GM19240 (cell line): ENCODE data around the gene MAP6.

Experiments
- DNase-seq: peaks from one replicate; pipeline ENCODE4 v3.0.0; 2011; ENCODE audit warnings: low spot score; ENCODE audit not compliant: insufficient read length

Gene MAP6

GRCh38 chr11:75571625-75572024 is 97.2 kb downstream of the MAP6 start:
- DNase-seq, result no peak

DNA sequence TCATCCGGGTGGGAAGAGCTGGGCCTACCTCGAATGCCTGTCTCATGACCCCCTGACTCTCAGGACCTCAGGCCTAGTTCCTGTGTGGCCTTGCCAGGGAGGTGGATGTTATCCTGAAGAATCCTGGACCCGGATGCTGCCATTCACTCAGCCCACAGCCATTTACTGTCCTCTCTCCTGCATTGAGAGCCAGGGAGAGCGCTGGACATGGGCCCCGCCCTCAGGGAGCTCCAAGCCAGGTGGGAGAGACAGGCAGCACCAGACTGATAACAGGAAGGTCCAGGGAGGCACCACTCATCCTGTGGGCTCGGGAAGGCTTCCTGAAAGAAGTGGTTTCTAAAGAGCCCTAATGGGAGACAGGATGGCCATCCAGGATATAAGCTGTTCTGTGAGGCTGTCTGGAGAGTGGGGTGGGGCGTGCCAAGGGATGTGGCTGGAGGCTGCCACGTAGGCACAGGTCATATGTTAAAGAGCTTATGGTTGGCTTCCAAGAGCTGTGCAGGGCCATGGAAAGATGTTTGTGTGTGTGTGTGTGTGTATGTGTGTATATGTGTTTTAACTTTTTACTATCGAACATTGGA is 98.2 kb downstream of the MAP6 start:
- DNase-seq, result no peak

DNA sequence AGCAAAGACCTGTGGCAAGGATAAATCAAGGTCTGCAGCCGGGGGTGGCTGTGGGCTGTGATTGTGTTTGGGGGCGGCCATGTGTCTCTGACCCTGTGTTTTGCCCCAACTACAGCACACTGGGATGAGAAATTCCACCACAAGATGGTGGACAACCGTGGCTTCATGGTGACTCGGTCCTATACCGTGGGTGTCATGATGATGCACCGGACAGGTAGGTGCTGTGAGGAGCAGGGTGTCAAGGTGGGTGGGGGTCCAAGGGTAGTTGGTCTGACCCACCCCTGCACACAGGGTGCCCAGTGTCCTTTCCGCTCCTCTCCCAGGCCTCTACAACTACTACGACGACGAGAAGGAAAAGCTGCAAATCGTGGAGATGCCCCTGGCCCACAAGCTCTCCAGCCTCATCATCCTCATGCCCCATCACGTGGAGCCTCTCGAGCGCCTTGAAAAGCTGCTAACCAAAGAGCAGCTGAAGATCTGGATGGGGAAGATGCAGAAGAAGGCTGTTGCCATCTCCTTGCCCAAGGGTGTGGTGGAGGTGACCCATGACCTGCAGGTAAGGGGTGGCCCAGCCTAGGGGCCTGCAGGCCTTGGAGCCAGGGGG is 100.1 kb downstream of the MAP6 start:
- DNase-seq, result no peak

DNA sequence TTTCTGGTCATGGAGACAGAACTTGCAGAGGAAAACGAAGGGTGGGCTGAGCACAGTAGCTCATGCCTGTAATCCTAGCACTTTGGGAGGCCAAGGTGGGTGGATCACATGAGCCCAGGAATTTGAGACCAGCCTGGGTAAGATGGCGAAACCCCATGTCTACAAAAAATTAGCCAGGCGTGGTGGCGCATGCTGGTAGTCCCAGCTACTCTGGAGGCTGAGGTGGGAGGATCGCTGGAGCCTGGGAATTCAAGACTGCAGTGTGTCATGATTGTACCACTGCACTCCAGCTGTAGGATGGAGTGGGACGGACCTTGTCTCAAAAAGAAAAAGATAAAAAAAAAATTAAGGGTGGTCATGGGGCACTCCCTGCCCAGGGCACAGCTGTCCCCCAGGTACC is 100.9 kb downstream of the MAP6 start:
- DNase-seq, result no peak

- DNase-seq, result no peak
Observed at GRCh38 chr11:75566763-75567279, 102.0 kb downstream of the MAP6 start.

GRCh38 chr11:75565916-75566762 is 102.7 kb downstream of the MAP6 start:
- no peak for DNase-seq

- DNase-seq, result no peak
Observed at GRCh38 chr11:75565221-75565814, 103.5 kb downstream of the MAP6 start.

DNA sequence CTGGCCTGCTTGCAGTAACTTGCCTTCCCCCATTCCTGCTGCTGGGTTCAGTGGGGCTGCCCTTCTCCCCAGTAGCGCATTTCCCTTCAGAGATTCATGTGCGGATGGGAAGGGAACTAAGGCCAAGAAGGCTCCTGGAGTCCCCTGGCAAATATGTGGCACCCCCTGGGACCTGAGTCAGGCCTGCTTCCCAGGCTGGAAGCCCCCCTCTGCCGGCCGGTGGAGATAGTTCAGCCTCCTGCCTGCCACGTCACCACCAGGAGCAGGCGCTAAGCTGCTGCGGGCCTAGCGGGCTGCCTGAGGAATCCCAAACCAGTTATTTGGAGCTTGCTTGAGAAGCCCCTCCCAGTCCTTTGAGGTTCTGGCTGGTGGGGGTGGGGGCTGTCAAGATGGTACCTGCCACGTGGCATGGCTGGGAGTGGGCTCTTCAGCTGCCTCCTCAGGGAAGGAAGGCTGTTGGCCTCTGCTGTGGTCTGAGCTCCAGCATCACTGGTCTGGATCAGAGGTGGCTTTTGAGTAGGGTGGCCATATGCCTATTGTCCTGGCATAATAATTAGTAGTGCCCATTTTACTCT is 104.8 kb downstream of the MAP6 start:
- no peak for DNase-seq

DNA sequence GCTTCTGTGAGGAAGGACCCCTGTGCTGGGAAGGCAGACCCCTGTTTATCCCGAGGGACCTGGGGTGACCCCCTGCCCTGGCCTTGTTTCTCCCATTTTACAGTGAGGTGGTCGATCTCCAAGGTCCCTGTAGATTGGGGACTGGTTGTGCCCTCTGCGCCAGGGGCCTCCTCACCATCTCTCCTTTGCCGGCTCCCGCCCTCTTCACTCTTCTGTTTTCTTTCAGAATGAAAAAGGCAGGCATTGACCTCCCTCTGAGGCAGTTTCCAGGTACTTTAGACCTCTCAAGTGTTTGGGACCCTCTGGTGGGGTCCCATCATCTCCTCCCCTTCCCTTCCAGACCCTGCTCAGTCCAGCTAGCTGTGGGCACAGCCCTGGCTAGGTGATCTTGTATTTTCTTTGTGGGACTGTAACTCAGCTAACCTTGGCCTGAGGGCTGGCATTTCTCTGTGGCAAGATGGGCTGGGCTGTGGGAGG is 105.3 kb downstream of the MAP6 start:
- DNase-seq, result no peak

DNA sequence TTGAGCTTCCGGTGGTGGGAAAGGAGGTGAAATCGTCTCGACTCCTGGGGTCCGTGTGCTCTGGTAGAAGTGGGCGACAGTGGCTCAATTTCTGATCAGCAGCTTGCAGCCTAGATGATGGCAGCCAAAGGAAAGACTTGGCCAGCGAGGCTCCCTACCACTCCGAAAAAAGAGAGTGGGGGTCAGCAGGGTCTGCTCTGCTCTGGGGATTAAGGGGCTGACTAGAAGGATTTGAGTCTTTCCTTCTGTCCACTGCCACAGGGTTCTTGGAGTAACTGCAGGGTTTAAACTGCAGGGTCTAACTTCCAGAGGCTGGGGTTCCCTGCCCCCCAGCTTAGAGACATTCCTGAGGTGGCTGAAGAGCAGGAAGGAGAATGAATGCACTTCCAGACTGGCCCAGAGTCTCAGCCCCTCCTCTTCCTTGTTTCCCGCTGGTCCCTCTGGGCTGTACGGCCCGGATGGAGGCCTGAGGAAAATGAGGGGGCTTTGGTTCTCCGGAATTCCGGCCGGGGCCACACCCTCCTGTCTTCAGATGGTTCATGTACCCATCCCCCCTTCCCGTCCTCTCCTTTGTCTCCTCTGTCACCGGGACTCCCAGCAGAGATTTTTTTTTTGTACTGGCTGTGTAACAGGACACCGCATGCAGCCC is 105.9 kb downstream of the MAP6 start:
- DNase-seq, result no peak

- peak; percentile 91 for DNase-seq
Observed at GRCh38 chr11:75562048-75562835, 106.6 kb downstream of the MAP6 start, which contains the start of gene SERPINH1. TSS of gene SERPINH1 (plus strand) at chr11:75562253. CDS start at chr11:75566350, 4,097 bp downstream.

- peak; percentile 55 for DNase-seq
Observed at GRCh38 chr11:75561426-75562047, 107.3 kb downstream of the MAP6 start.

- DNase-seq, result no peak
Observed at GRCh38 chr11:75560644-75561043, 108.2 kb downstream of the MAP6 start.

- no peak for DNase-seq
Observed at GRCh38 chr11:75558939-75559843, 109.6 kb downstream of the MAP6 start.

DNA sequence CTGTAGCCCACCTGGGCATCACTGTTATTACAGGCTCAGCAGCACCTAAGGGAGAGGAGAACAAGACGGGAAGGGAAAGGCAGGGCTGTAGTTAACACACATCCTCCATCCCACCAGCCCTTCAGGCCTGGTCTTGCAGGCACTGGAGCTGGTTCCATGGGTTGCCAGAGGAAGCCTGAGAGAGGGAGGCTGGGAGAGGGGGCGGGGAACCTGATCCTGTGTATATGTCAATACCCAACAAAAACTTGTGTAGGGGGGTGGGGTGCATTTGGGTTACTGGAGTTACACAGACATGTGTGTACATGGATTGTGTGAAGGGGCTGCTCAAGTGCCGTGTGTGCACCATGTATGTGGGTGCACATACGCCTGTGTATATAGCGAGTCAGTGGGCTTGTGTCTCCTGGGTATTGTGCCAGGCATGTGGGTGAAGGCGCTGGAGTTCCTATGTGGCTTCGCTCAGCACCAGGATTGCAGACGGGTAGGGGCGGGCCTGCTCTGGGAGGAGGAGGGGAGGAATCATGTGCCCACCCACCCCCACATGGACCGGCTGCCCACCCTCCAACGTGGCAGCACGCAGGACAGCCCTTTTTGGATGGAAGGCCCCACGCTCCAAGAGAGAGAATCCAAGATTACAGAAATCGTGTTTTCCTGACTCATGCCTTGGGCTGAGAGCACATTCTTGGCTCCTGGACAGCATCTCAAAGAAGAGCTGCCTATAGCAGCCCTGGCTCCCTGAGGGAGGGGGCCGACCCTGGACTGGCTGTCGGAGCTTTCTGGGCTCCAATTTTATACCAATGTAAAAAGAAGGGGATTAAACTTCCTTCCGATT is 111.0 kb downstream of the MAP6 start:
- DNase-seq, result no peak

DNA sequence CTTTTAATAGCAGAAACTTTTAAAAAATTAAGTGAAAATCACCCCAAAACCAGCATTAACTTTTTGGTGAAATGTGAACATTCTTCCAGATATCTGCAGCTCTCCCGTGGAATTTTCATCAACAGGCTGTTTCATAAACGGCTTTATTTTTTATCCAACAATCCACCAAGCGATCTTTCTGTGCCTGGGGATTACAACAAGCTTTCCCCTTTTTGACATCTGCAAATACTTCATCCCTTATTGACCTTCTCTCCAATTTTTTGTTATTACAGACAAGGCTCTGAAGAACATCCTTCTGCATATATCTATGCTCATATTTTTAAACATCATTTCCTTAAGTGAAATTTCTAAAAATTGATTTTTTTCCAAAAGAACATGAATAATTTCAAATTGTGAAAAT is 112.6 kb downstream of the MAP6 start:
- no peak for DNase-seq

DNA sequence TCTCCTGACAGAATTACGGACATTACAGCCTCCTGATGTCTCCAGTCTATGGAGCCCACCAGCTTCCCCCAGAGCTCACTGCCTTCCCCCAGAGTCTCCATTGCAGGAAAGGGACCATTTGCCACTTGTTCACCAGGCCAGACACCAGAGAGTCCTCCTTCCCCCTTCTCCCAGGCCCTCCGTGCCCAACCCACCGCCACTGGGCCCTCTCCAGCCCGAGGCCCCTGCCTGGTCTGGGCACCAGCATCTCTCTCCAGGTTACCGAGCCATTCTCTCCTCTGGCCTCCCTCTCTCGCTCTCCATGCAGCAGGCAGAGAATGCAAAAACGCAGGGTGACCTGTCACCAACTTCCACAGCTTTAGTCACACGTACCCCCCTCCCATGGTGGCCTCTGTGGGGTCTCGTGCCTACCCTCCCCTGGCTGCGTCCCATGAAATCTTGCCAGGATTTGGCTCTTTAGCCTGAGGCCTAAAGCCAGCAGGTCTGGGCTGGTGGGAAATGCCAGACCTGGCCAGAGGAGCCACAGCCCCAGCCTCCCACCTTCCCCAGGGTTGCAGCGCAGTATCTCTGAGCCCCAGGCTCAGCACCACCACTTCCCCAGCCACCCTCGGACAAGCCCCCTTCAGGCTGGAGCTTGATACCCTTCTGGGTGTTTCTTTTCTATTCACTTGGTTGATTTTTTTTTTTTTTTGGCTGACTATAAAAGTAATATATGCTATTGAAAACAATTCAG is 113.6 kb downstream of the MAP6 start:
- DNase-seq, result no peak
